ENCODE results near the gene CEP170B. TPM values are rescaled to one million over a fixed set of nuclear protein-coding genes. Genes with fewer than 3 reads are reported as not detected.

The CEP170B gene
- total and polyA plus RNA-seq, 2 of the 13 experiments (the other 11 are each of a cell fraction or from before 2014, with no cell fraction given) = 4.3 to 8.8 TPM

DNA sequence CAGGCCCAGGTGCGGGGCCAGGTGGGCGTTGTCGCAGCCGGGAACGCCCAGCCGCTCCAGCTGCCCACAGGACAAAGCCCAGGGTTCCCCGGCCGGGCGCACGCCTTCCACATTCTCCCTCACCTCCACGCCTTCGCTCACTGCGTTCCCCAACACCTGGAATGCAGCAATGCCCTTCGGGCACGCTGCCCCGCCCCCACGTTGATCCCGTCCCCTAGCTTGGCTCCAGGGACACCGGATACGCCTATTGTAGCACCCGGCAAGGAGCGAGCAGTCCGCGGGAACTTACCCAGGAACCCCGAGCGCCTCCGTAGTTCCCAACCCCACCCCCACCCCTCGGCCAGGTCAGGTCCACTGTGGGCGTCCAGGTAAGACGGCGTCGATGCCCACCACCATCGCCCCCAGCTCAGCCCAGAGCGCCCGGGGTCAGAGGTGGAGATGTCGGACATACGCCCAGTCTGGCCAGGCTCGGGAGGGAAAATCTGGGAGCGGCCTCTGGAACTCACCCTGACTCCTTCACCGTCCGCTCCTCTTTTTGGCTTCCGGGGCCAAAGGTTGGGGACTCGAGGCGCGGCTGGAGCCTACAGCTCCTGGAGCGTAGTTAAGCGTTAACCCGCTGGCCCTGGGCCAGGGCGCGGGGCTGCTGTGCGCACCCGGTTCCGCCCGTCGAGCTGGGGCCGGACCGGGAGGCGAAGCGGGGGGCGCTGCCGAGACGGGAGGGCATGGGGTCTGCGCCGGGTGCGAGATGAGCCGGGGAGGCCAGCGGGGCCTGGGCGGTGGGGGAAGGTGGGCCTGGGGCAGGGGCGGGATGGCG, 594 bp upstream of the CEP170B start (continued):
- no peak for TF ChIP-seq NFATC3 (CRISPR knock-in tag; IDR thresholded peaks at IDR 0.05)
- TF ChIP-seq, protein P1, sequence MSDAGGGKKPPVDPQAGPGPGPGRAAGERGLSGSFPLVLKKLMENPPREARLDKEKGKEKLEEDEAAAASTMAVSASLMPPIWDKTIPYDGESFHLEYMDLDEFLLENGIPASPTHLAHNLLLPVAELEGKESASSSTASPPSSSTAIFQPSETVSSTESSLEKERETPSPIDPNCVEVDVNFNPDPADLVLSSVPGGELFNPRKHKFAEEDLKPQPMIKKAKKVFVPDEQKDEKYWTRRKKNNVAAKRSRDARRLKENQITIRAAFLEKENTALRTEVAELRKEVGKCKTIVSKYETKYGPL (CRISPR knock-in tag; IDR thresholded peaks at IDR 0.05) = no peak
- no peak for TF ChIP-seq ISX (CRISPR knock-in tag; conservative IDR thresholded peaks at IDR 0.05)
- no peak for TF ChIP-seq KAT7 (CRISPR knock-in tag; IDR thresholded peaks at IDR 0.05; ENCODE audit: borderline replicate concordance)
- TF ChIP-seq ZNF790 (CRISPR knock-in tag; IDR thresholded peaks at IDR 0.05; ENCODE audit: borderline replicate concordance) = no peak
- TF ChIP-seq ZKSCAN8 (CRISPR knock-in tag; IDR thresholded peaks at IDR 0.05; ENCODE audit: borderline replicate concordance) = no peak
- TF ChIP-seq, protein P2, sequence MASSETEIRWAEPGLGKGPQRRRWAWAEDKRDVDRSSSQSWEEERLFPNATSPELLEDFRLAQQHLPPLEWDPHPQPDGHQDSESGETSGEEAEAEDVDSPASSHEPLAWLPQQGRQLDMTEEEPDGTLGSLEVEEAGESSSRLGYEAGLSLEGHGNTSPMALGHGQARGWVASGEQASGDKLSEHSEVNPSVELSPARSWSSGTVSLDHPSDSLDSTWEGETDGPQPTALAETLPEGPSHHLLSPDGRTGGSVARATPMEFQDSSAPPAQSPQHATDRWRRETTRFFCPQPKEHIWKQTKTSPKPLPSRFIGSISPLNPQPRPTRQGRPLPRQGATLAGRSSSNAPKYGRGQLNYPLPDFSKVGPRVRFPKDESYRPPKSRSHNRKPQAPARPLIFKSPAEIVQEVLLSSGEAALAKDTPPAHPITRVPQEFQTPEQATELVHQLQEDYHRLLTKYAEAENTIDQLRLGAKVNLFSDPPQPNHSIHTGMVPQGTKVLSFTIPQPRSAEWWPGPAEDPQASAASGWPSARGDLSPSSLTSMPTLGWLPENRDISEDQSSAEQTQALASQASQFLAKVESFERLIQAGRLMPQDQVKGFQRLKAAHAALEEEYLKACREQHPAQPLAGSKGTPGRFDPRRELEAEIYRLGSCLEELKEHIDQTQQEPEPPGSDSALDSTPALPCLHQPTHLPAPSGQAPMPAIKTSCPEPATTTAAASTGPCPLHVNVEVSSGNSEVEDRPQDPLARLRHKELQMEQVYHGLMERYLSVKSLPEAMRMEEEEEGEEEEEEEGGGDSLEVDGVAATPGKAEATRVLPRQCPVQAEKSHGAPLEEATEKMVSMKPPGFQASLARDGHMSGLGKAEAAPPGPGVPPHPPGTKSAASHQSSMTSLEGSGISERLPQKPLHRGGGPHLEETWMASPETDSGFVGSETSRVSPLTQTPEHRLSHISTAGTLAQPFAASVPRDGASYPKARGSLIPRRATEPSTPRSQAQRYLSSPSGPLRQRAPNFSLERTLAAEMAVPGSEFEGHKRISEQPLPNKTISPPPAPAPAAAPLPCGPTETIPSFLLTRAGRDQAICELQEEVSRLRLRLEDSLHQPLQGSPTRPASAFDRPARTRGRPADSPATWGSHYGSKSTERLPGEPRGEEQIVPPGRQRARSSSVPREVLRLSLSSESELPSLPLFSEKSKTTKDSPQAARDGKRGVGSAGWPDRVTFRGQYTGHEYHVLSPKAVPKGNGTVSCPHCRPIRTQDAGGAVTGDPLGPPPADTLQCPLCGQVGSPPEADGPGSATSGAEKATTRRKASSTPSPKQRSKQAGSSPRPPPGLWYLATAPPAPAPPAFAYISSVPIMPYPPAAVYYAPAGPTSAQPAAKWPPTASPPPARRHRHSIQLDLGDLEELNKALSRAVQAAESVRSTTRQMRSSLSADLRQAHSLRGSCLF (CRISPR knock-in tag; IDR thresholded peaks at IDR 0.05; ENCODE audit: borderline replicate concordance) = no peak
- TF ChIP-seq GATAD1 (CRISPR knock-in tag; IDR thresholded peaks at IDR 0.05) = peak; percentile 33
- TF ChIP-seq AKAP8 (CRISPR knock-in tag; IDR thresholded peaks at IDR 0.05) = no peak
- TF ChIP-seq ZNF703 (CRISPR knock-in tag; IDR thresholded peaks at IDR 0.05; ENCODE audit: borderline replicate concordance) = no peak
- TF ChIP-seq, protein P3, sequence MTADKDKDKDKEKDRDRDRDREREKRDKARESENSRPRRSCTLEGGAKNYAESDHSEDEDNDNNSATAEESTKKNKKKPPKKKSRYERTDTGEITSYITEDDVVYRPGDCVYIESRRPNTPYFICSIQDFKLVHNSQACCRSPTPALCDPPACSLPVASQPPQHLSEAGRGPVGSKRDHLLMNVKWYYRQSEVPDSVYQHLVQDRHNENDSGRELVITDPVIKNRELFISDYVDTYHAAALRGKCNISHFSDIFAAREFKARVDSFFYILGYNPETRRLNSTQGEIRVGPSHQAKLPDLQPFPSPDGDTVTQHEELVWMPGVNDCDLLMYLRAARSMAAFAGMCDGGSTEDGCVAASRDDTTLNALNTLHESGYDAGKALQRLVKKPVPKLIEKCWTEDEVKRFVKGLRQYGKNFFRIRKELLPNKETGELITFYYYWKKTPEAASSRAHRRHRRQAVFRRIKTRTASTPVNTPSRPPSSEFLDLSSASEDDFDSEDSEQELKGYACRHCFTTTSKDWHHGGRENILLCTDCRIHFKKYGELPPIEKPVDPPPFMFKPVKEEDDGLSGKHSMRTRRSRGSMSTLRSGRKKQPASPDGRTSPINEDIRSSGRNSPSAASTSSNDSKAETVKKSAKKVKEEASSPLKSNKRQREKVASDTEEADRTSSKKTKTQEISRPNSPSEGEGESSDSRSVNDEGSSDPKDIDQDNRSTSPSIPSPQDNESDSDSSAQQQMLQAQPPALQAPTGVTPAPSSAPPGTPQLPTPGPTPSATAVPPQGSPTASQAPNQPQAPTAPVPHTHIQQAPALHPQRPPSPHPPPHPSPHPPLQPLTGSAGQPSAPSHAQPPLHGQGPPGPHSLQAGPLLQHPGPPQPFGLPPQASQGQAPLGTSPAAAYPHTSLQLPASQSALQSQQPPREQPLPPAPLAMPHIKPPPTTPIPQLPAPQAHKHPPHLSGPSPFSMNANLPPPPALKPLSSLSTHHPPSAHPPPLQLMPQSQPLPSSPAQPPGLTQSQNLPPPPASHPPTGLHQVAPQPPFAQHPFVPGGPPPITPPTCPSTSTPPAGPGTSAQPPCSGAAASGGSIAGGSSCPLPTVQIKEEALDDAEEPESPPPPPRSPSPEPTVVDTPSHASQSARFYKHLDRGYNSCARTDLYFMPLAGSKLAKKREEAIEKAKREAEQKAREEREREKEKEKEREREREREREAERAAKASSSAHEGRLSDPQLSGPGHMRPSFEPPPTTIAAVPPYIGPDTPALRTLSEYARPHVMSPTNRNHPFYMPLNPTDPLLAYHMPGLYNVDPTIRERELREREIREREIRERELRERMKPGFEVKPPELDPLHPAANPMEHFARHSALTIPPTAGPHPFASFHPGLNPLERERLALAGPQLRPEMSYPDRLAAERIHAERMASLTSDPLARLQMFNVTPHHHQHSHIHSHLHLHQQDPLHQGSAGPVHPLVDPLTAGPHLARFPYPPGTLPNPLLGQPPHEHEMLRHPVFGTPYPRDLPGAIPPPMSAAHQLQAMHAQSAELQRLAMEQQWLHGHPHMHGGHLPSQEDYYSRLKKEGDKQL (CRISPR knock-in tag; IDR thresholded peaks at IDR 0.05; ENCODE audit: low read depth) = no peak
- TF ChIP-seq, protein P4, sequence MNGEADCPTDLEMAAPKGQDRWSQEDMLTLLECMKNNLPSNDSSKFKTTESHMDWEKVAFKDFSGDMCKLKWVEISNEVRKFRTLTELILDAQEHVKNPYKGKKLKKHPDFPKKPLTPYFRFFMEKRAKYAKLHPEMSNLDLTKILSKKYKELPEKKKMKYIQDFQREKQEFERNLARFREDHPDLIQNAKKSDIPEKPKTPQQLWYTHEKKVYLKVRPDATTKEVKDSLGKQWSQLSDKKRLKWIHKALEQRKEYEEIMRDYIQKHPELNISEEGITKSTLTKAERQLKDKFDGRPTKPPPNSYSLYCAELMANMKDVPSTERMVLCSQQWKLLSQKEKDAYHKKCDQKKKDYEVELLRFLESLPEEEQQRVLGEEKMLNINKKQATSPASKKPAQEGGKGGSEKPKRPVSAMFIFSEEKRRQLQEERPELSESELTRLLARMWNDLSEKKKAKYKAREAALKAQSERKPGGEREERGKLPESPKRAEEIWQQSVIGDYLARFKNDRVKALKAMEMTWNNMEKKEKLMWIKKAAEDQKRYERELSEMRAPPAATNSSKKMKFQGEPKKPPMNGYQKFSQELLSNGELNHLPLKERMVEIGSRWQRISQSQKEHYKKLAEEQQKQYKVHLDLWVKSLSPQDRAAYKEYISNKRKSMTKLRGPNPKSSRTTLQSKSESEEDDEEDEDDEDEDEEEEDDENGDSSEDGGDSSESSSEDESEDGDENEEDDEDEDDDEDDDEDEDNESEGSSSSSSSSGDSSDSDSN (CRISPR knock-in tag; IDR thresholded peaks at IDR 0.05) = peak; percentile 83
- no peak for TF ChIP-seq ZNF235 (CRISPR knock-in tag; IDR thresholded peaks at IDR 0.05; ENCODE audit: borderline replicate concordance)
- no peak for TF ChIP-seq HOXA7 (CRISPR knock-in tag; IDR thresholded peaks at IDR 0.05)
- 0 out of 2 replicates have a peak, but pooled peaks have one; percentile 46 for TF ChIP-seq ZFP82 (CRISPR knock-in tag; IDR thresholded peaks at IDR 0.05; ENCODE audit: borderline replicate concordance)
